ENCODE data around the gene LRRC28.

LRRC28 gene

GRCh38 chr15:99250001-99250400 lies 1.3 kb upstream of the LRRC28 start:
- no peak for DNase-seq

- no peak for DNase-seq
Observed at GRCh38 chr15:99250494-99250856, 806 bp upstream of the LRRC28 start.

- DNase-seq = no peak
Observed at GRCh38 chr15:99252326-99252725, 1.0 kb downstream of the LRRC28 start.

GRCh38 chr15:99253381-99254090 lies 2.3 kb downstream of the LRRC28 start:
- peak; percentile 57 for DNase-seq

- no peak for DNase-seq
Observed at GRCh38 chr15:99257107-99257750, 5.9 kb downstream of the LRRC28 start.

- DNase-seq = no peak
Observed at GRCh38 chr15:99264125-99264524, 12.8 kb downstream of the LRRC28 start.

GRCh38 chr15:99265541-99266070 lies 14.3 kb downstream of the LRRC28 start:
- no peak for DNase-seq

GRCh38 chr15:99267957-99268356 lies 16.7 kb downstream of the LRRC28 start:
- no peak for DNase-seq

- DNase-seq = no peak
Observed at GRCh38 chr15:99268431-99268830, 17.1 kb downstream of the LRRC28 start.

- peak; percentile 73 for DNase-seq
Observed at GRCh38 chr15:99273801-99274200, 22.5 kb downstream of the LRRC28 start.

GRCh38 chr15:99275061-99275460 lies 23.8 kb downstream of the LRRC28 start:
- no peak for DNase-seq

- DNase-seq = no peak
Observed at GRCh38 chr15:99275525-99276128, 24.3 kb downstream of the LRRC28 start.

- DNase-seq = no peak
Observed at GRCh38 chr15:99279290-99279689, 28.0 kb downstream of the LRRC28 start.

- no peak for DNase-seq
Observed at GRCh38 chr15:99279827-99280226, 28.5 kb downstream of the LRRC28 start.

GRCh38 chr15:99282121-99282520 lies 30.8 kb downstream of the LRRC28 start:
- DNase-seq = no peak

- DNase-seq = no peak
Observed at GRCh38 chr15:99282586-99282985, 31.3 kb downstream of the LRRC28 start.

- no peak for DNase-seq
Observed at GRCh38 chr15:99283717-99284116, 32.4 kb downstream of the LRRC28 start.

- no peak for DNase-seq
Observed at GRCh38 chr15:99291643-99292042, 40.4 kb downstream of the LRRC28 start.

GRCh38 chr15:99295840-99296239 lies 44.6 kb downstream of the LRRC28 start:
- no peak for DNase-seq

GRCh38 chr15:99296386-99296785 lies 45.1 kb downstream of the LRRC28 start:
- peak; percentile 17 for DNase-seq

- no peak for DNase-seq
Observed at GRCh38 chr15:99303907-99304306, 52.6 kb downstream of the LRRC28 start.

- peak; percentile 87 for DNase-seq
Observed at GRCh38 chr15:99305761-99306505, 54.7 kb downstream of the LRRC28 start.
